PC-9 (cell line): ENCODE measurements around the gene SMAP2.

Source experiments
- EZH2 ChIP-seq: fragments of 200-600 bp; sonication (generic); IDR thresholded peaks from 2 replicates; pipeline ENCODE4 v1.8.0; 2017; ENCODE audit warnings: antibody characterized with exemption, low read depth
- TF ChIP-seq, protein P1 (sequence below): fragments of 200-600 bp; sonication (generic); conservative IDR thresholded peaks from 2 replicates; pipeline ENCODE4 v1.6.1; 2017; ENCODE audit warnings: mixed run types, antibody characterized with exemption, mild to moderate bottlenecking, moderate library complexity

DNA sequence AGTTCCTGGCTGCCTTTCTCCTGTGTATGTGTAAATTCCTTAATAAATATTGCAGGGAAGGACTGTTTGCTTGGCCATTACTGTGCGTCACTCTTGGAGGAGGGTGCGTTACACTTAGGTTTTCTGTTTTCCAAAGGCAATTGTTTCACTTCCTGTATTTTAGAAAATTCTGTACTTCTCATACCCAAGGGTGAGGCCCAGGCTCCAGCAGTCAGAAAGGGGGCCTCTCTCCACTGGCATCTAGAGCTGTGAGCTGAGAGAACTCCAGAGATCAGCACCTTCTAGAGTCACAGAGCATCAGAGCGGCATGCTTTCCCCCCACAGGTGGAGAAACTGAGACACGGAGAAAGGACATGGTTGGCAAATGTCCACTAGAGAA lies 49.7 kb downstream of the SMAP2 start:
- TF ChIP-seq, protein P1, sequence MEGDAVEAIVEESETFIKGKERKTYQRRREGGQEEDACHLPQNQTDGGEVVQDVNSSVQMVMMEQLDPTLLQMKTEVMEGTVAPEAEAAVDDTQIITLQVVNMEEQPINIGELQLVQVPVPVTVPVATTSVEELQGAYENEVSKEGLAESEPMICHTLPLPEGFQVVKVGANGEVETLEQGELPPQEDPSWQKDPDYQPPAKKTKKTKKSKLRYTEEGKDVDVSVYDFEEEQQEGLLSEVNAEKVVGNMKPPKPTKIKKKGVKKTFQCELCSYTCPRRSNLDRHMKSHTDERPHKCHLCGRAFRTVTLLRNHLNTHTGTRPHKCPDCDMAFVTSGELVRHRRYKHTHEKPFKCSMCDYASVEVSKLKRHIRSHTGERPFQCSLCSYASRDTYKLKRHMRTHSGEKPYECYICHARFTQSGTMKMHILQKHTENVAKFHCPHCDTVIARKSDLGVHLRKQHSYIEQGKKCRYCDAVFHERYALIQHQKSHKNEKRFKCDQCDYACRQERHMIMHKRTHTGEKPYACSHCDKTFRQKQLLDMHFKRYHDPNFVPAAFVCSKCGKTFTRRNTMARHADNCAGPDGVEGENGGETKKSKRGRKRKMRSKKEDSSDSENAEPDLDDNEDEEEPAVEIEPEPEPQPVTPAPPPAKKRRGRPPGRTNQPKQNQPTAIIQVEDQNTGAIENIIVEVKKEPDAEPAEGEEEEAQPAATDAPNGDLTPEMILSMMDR, result no peak
- no peak for TF ChIP-seq EZH2
